Measurements from ENCODE around the gene CD80.
"Not testable (repeated sequence)": the region's sequence is repeated elsewhere in the genome, so short reads cannot be mapped to it uniquely, and the experiment has no call there.

Gene CD80

DNA sequence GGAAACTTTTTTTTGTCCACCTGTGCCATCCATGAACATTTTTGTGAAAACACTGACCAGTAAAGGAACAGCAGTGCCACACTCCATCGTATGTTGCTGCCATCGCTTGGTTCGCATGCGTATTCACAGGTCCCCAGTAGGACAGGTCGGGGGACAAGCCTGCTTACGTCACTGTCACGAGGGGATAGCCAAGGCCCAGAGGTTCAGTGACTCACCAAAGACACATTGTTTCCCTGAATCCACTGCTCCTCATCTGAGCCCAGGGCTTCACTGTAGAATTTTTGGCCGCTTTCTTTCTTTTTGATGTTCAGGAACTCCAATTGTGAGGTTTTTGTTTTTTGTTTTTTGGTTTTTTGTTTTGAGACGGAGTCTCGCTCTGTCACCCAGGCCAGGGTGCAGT, 25.8 kb upstream of the CD80 start:
- no peak for DNase-seq (ENCODE audit: low read depth in 2 of 2, low spot score in 1 of 2)

DNA sequence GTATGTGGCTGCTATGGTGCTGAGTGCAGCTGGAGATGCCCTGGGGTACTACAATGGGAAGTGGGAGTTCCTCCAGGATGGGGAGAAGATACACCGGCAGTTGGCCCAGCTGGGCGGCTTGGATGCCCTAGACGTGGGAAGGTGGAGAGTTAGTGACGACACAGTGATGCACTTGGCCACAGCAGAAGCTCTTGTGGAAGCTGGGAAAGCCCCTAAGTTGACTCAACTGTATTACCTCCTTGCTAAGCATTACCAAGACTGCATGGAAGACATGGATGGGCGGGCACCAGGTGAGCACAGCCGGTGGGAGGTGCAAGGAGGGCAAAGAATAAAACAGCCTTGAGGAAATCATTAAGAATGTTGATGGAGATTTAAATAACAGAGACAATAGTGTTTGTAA, 22.8 kb upstream of the CD80 start:
- no peak for DNase-seq (ENCODE audit: low read depth in 2 of 2, low spot score in 1 of 2)

DNA sequence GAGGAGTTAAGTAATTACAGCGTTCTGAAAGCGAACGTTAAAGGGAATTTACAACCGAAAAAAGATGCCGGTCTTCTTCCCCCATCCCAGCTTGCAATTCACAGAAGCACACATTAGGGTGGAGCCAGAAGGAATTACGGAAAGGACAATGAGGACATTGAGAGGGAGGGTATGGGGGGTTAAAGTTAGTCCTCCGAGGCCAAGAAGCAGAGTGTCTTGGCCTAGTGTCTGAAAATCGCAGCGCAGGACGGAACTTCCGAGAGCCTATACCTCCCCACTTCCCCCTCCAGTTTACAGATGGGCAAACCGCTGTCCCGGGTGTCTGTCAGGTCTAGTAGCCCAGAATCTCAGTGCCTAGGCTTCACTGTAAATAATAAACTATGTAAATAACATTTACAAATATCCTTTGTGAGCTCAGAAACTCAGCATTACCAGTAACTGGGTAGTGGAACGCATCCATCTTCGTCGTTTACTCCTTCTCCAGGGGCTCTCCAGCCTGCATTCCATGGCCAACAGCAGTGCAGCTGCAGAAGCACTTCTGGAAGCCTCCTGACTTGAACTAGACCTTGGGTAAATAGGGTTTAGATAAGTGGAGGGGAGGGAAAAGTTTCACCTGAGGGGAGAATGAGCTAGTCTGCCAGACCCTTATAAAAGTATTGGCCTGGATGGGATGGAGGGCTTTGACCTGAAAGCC, 20.8 kb upstream of the CD80 start:
- DNase-seq (ENCODE audit: low read depth in 2 of 2, low spot score in 1 of 2): no peak

GRCh38 chr3:119579366-119580066, 20.1 kb upstream of the CD80 start, which contains the start of gene ADPRH:
Gene ADPRH (plus strand): TSS chr3:119579492. CDS start chr3:119582170, 2,678 bp downstream.
- peak in 1 of 2 donors; percentile 28 for DNase-seq (ENCODE audit: low read depth in 2 of 2, low spot score in 1 of 2)

GRCh38 chr3:119575507-119575906, 16.1 kb upstream of the CD80 start:
- no peak for DNase-seq (ENCODE audit: low read depth in 2 of 2, low spot score in 1 of 2)

DNA sequence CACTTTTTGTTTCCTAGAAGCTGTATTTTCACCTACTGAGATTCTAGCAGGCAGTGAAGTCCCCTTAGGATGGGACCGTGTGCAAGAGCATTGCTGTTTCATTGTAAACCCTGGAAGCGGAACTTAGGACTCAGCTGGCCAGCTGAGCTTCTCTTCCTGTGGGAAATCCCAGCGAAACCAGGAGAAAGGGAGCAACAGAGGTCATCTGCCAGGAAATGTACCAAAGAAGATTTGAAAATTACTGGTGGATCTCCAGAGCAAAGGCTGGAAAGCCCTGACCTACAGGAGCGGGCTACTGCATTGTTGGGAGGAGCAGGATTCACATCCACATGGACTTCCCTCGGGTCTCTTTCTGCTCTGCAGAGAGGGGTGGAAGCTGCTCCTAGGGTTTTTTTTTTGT, 12.3 kb upstream of the CD80 start:
- no peak for DNase-seq (ENCODE audit: low read depth in 2 of 2, low spot score in 1 of 2)

DNA sequence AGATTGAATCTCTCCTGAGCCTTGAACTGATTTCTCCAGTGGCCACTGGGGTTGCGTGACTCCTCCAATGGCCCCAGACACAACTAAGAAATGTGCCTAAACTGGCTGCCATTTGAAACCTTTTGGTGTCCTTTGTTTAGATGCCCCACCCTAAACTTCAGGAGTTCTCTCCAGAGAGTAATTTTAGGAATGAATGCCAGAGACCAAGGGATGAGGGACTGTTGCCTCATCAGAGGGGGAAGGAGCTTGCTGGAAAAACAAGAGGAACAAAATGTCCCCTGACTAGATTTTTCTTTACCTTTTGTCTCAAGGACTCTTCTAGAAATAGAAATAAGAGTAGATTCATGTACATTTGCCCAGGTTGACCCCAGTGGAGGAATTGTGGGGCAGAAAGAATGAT, 11.8 kb upstream of the CD80 start:
- DNase-seq (ENCODE audit: low read depth in 2 of 2, low spot score in 1 of 2): no peak

DNA sequence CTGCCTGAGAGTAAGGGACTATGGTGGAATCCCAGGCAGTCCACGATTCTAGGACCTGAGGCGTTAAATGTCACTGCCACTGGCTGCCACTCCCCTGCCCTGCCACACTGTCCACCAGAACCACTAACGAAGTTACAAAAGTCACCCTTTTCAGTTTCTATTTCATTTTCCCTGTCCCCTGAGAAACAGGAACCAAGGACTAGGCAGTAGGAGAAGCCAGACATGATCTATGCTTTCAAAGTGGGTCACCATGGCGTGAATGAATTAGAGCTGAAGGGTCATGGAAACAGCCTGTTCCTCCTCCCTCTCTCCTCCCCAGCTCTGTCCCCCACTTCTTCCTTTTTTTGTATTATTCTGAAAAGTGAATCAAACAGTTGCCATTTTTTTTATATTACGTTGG, 10.8 kb upstream of the CD80 start:
- DNase-seq (ENCODE audit: low read depth in 2 of 2, low spot score in 1 of 2): no peak

DNA sequence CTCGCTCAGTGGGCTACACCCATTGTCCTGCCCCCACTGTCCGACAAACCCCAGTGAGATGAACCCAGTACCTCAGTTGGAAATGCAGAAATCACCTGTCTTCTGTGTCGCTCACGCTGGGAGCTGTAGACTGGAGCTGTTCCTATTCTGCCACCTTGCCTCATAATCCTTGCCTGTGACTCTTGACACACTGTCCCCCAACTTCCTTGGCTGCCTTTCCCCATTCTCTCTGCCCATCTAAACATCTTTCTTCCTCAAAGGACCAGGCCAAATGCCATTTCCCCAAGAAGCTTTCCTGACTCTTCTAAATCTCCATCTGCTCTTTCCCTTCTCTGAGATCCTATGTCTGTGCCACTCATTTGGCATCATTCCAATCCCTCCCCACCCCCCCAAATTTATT, 9.7 kb upstream of the CD80 start:
- no peak for DNase-seq (ENCODE audit: low read depth in 2 of 2, low spot score in 1 of 2)

DNA sequence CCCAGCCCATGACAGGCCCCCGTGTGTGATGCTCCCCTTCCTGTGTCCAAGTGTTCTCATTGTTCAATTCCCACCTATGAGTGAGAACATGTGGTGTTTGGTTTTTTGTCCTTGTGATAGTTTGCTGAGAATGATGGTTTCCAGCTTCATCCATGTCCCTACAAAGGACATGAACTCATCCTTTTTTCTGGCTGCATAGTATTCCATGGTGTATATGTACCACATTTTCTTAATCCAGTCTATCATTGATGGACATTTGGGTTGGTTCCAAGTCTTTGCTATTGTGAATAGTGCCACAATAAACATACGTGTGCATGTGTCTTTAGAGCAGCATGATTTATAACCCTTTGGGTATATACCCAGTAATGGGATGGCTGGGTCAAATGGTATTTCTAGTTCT, 3.9 kb upstream of the CD80 start:
- not testable (repeated sequence) for DNase-seq (ENCODE audit: low read depth in 2 of 2, low spot score in 1 of 2)

GRCh38 chr3:119562307-119562961, 3.0 kb upstream of the CD80 start:
- no peak for DNase-seq (ENCODE audit: low read depth in 2 of 2, low spot score in 1 of 2)

- DNase-seq (ENCODE audit: low read depth in 2 of 2, low spot score in 1 of 2): no peak
Observed at GRCh38 chr3:119560160-119560559, 746 bp upstream of the CD80 start.

DNA sequence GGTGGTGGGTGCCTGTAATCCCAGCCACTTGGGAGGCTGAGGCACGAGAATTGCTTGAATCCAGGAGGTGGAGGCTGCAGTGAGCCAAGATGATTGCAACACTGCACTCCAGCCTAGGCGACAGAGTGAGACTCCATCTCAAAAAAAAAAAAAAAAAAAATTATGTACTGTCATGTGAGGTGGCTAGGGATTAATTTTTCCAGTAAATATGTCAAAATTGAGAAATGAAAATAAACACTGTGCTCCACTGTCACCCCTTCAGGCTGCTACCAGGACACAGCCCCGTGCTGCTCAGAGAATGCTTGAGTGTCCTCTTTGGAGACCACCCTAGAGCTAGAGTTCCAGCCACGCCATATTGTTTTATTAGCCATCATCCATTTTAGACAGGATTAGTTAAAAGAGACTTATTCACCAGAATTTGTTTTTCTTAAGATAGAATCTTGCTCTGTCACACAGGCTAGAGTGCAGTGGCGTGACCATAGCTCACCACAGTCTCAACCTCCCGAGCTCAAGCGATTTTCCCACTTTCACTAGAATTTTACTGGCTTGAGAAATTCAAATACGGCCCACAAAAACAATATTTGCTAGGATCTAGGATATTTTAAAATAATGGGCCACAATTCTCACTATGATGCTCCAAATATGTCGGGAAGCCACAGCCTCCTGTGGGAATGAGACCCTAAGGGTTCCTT, 642 bp downstream of the CD80 start:
- DNase-seq (ENCODE audit: low read depth in 2 of 2, low spot score in 1 of 2): no peak

DNA sequence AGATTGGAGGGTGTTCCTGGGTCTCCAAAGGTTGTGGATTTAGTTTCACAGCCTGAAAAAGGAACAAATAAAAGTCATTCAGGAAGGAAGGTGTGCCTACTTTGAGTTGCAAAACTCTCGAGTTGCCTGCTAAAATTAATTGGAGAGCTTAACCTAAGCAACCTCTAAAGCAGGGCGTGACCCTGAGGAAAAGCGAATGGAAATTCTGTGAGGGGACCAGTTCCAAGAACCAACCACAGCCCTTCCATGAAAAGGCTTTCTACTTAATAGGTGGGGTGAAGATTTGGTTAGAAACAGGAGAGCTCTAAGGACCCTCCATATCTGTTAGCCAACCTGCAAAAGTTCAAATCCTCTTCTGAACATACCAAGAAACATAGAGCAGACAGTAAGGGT, 1.5 kb downstream of the CD80 start:
- no peak for DNase-seq (ENCODE audit: low read depth in 2 of 2, low spot score in 1 of 2)

DNA sequence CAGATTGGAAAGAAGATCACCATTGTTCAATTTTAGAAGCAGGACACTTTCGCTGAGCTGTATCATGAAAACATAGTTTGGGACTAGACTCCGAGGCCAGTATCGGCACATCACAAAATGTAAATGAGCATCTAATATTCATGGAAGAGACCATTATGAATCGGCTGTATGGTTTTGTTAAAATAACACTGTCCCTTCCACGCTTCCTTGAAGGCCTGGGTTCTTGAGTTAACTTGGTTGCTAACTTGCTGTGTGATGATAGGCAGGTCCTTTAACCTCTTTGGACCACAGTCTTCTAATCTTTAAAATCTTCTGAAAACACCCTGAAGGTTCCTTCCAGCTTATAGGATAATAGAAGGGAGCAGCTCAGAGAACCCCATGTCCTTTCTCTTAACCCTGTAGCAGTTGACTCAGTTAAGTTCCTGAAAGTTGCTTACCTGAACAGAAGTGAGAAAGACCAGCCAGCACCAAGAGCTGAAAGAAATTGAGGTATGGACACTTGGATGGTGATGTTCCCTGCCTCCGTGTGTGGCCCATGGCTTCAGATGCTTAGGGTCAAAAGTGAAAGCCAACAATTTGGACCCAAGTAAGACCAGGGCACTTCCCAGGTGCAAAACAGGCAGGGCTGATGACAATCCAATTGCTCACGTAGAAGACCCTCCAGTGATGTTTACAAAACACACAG, 2.1 kb downstream of the CD80 start:
- DNase-seq (ENCODE audit: low read depth in 2 of 2, low spot score in 1 of 2): no peak

DNA sequence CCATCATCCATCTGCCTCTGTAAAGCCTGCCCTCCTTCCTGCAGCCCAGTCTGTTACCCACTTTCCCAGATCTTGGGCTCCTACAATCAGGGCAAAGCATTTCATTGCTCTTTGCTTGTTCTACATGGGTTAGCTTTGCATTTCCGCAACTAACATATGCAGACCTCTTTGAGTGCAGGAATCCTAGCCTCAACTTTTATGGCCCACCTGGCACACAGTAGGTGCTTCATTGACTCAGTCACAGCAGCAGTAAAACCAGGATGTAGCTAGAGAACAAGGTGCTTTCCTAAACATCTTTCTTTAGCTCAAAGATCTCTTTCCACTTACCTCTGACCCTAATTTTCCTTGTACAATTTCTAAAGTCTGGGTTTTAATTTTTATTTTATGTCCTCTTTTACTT, 3.5 kb downstream of the CD80 start:
- no peak for DNase-seq (ENCODE audit: low read depth in 2 of 2, low spot score in 1 of 2)

- DNase-seq (ENCODE audit: low read depth in 2 of 2, low spot score in 1 of 2): no peak
Observed at GRCh38 chr3:119555309-119555735, 4.1 kb downstream of the CD80 start.

DNA sequence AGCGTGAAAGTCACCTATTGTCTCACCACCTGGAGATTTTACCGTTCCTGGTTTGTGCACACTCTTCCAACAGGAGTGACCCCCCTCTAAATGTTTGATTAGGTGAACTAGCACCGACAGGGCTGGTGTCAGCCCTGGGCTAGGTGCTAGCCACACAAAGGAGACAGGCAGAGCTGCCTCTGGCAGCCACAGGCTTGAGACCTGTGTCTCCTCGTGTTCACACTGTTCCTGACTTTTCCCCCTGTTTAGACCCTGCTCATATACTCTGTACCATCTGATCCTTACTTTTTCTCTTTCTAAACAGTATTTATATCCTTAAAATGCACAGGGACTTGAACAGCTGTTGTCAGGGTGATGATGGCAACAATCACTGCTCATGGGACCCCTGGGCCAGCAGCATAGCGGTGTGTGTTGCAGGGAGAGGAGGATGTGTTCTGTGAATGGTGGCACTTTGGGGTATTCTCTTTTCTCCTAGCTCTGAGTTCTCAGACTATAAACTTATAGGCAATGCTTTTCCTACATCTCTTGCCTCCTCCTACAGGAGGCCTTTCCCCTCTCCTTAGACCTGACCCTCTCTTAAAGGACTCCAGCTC, 5.5 kb downstream of the CD80 start:
- DNase-seq (ENCODE audit: low read depth in 2 of 2, low spot score in 1 of 2): no peak

DNA sequence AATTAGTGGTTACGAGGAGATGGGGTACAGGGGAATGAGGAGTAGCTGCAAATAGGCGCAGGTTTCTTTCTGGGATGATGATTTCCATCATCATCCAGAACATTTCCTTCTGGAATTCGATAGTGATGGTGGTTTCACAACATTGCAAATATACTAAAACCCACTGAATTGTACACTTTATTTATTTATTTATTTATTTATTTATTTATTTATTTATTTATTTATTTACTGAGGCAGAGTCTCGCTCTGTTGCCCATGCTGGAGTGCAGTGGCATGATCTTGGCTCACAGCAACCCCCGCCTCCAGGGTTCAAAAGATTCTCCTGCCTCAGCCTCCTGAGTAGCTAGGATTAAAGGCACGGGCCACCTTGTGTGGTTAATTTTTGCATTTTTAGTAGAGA, 6.5 kb downstream of the CD80 start:
- DNase-seq (ENCODE audit: low read depth in 2 of 2, low spot score in 1 of 2): not testable (repeated sequence)

- no peak for DNase-seq (ENCODE audit: low read depth in 2 of 2, low spot score in 1 of 2)
Observed at GRCh38 chr3:119551598-119551997, 7.8 kb downstream of the CD80 start.

Data from stimulated activated CD8-positive, alpha-beta memory T cell treated with anti-CD3 and anti-CD28 coated beads, Interleukin-4, amount 100 ng/mL, for 1 hour (primary cell).